Fibroblast of lung (primary cell): ENCODE measurements around the gene GABRB3. TPM values are rescaled to one million over a fixed set of nuclear protein-coding genes. Genes with fewer than 3 reads are reported as not detected.

Experiments
- DNase-seq, 2 donors: peaks; one replicate each; pipeline versions ENCODE4 v3.0.0 to v3.0.0-alpha.2; 2010; ENCODE audit warnings: low read depth in 2 of 2
- H2AFZ ChIP-seq: 2 replicates; pipeline ENCODE4 v1.5.1; 2012; ENCODE audit warnings: low read length, control low read depth, inconsistent platforms
- H3K27ac ChIP-seq: 2 replicates; pipeline ENCODE4 v1.5.1; 2011; ENCODE audit warnings: low read length, control low read depth; ENCODE audit not compliant: insufficient read depth
- H3K27me3 ChIP-seq: 2 replicates; pipeline ENCODE4 v1.5.1; 2011; ENCODE audit warnings: mild to moderate bottlenecking, low read length; ENCODE audit not compliant: control insufficient read depth, insufficient read depth
- H3K36me3 ChIP-seq: 2 replicates; pipeline ENCODE4 v1.5.1; 2011; ENCODE audit warnings: low read length; ENCODE audit not compliant: control insufficient read depth, insufficient read depth
- H3K4me1 ChIP-seq: 2 replicates; pipeline ENCODE4 v1.5.1; 2011; ENCODE audit warnings: low read length; ENCODE audit not compliant: control insufficient read depth, insufficient read depth; ENCODE audit errors: extremely low read depth
- H3K4me2 ChIP-seq: 2 replicates; pipeline ENCODE4 v1.5.1; 2011; ENCODE audit warnings: low read length, control low read depth; ENCODE audit not compliant: insufficient read depth; ENCODE audit errors: extremely low read depth
- H3K4me3 ChIP-seq, 4 experiments: fragments of 200-600 bp in 1 of 4; sonication (generic) in 1 of 4; replicated peaks in 1 of 4; 2 replicates each; pipeline ENCODE4 v1.5.1; 2011 to 2016; ENCODE audit warnings: low read length in 4 of 4, low read depth in 3 of 4, mild to moderate bottlenecking in 3 of 4, control low read depth in 2 of 4, inconsistent platforms in 1 of 4, mixed read lengths in 1 of 4; ENCODE audit not compliant: insufficient read depth in 1 of 4; ENCODE audit errors: control extremely low read depth in 1 of 4
- H3K79me2 ChIP-seq: 2 replicates; pipeline ENCODE4 v1.5.1; 2012; ENCODE audit warnings: mild to moderate bottlenecking, low read length, inconsistent platforms; ENCODE audit not compliant: control insufficient read depth, insufficient read depth
- H3K9ac ChIP-seq: 2 replicates; pipeline ENCODE4 v1.5.1; 2011; ENCODE audit warnings: mild to moderate bottlenecking, low read length, control low read depth; ENCODE audit not compliant: insufficient read depth
- H3K9me3 ChIP-seq: 2 replicates; pipeline ENCODE4 v1.5.1; 2012; ENCODE audit warnings: low read depth, low read length; ENCODE audit not compliant: control insufficient read depth, insufficient read depth
- H4K20me1 ChIP-seq: 2 replicates; pipeline ENCODE4 v1.5.1; 2011; ENCODE audit warnings: low read length; ENCODE audit not compliant: control insufficient read depth, insufficient read depth; ENCODE audit errors: extremely low read depth
- EZH2 ChIP-seq: IDR thresholded peaks from 2 replicates; pipeline ENCODE4 v1.5.1; 2012; ENCODE audit warnings: low read length, control low read depth, mild to moderate bottlenecking; ENCODE audit errors: missing control alignments
- polyA plus RNA-seq, 2 donors: library from polyadenylated mRNA; depleted of rRNA in 1 of 2; stranded (reverse) in 1 of 2; unstranded in 1 of 2; fragments of >200 nt; gene quantifications; 2 replicates each; pipeline ENCODE4 v1.2.1, GENCODE V29; 2011 to 2012; ENCODE audit warnings: missing spikeins in 1 of 2
- total RNA-seq: library from RNA; depleted of rRNA; stranded (reverse); fragments of >200 nt; gene quantifications from 2 replicates; pipeline ENCODE4 v1.2.1, GENCODE V29; 2014
- TF ChIP-seq, protein P1 (sequence below), 2 donors: IDR thresholded peaks in 1 of 2; conservative IDR thresholded peaks in 1 of 2; 1 replicate in 1 of 2; 2 replicates in 1 of 2; pipeline ENCODE4 v1.5.1; 2011 to 2012; ENCODE audit warnings: low read length in 2 of 2, control low read depth in 1 of 2, inconsistent platforms in 1 of 2, low read depth in 1 of 2, mild to moderate bottlenecking in 1 of 2

The GABRB3 gene
- total and polyA plus RNA-seq, 2 donors (not counting 1 experiment from before 2014, with no cell fraction given): 1.1 to 1.5 TPM

DNA sequence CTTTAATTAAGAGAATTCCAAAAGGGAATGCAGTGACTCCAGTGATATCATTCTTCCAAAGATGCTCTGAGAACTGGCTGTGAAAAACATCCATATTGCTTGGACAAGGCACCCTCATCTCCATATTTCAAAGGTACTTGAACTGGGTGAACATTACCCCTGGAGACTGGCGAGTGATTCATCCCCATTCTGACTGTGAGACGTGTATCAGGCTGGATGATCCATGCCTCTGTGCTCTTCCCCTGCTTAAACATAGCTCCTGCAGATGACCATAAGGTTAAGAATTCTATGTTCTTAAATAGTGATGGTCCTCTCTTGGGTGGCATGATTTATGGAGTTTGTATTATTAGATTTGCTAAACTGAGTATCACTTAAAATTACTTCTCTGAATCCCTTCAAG lies 137.8 kb downstream of the GABRB3 start:
- H3K9me3 ChIP-seq: no peaks in the 10 kb centered on the region
- H3K27ac ChIP-seq: no peak overlapping the region
- H3K4me2 ChIP-seq: no peak overlapping the region
- H3K4me3 ChIP-seq: no peak overlapping the region
- H2AFZ ChIP-seq: no peak overlapping the region
- no peaks in the 10 kb centered on the region for H3K27me3 ChIP-seq
- no peak for DNase-seq
- TF ChIP-seq, protein P1, sequence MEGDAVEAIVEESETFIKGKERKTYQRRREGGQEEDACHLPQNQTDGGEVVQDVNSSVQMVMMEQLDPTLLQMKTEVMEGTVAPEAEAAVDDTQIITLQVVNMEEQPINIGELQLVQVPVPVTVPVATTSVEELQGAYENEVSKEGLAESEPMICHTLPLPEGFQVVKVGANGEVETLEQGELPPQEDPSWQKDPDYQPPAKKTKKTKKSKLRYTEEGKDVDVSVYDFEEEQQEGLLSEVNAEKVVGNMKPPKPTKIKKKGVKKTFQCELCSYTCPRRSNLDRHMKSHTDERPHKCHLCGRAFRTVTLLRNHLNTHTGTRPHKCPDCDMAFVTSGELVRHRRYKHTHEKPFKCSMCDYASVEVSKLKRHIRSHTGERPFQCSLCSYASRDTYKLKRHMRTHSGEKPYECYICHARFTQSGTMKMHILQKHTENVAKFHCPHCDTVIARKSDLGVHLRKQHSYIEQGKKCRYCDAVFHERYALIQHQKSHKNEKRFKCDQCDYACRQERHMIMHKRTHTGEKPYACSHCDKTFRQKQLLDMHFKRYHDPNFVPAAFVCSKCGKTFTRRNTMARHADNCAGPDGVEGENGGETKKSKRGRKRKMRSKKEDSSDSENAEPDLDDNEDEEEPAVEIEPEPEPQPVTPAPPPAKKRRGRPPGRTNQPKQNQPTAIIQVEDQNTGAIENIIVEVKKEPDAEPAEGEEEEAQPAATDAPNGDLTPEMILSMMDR (conservative IDR thresholded peaks at IDR 0.05 in 1 of 2, IDR thresholded peaks at IDR 0.05 in 1 of 2; ENCODE audit: low read depth in 1 of 2, low read length in 2 of 2): no peak
- TF ChIP-seq EZH2: no peak
- H3K36me3 ChIP-seq: no peaks in the 10 kb centered on the region
- no peaks in the 10 kb centered on the region for H4K20me1 ChIP-seq
- H3K79me2 ChIP-seq: no peaks in the 10 kb centered on the region
- H3K4me1 ChIP-seq: no peaks in the 10 kb centered on the region
- no peak overlapping the region for H3K9ac ChIP-seq

DNA sequence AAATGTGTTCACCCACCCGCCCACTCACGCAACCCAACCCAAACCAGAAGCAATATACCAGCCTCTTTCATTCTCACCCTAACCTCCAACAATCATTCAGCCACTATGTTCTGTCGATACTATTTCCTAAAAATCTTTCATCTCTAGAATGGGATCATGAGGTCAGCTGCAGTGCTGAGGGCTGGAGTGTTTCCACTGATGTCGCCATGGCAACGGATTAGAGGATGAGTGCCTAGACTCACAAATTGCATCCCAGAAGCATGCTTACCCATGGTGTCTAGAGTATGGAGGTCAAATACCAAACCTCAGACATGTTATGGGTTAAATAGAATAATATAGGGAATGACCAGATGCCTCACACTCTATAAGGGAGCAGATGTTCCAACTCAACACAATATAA lies 138.5 kb downstream of the GABRB3 start:
- no peaks in the 10 kb centered on the region for H3K4me1 ChIP-seq
- H3K9ac ChIP-seq: no peak overlapping the region
- no peak overlapping the region for H2AFZ ChIP-seq
- no peaks in the 10 kb centered on the region for H4K20me1 ChIP-seq
- no peaks in the 10 kb centered on the region for H3K9me3 ChIP-seq
- H3K4me3 ChIP-seq: no peak overlapping the region
- no peaks in the 10 kb centered on the region for H3K79me2 ChIP-seq
- H3K27me3 ChIP-seq: no peaks in the 10 kb centered on the region
- DNase-seq: no peak
- H3K27ac ChIP-seq: no peak overlapping the region
- no peak overlapping the region for H3K4me2 ChIP-seq
- no peaks in the 10 kb centered on the region for H3K36me3 ChIP-seq
- TF ChIP-seq, protein P1 (conservative IDR thresholded peaks at IDR 0.05 in 1 of 2, IDR thresholded peaks at IDR 0.05 in 1 of 2; ENCODE audit: low read depth in 1 of 2, low read length in 2 of 2): no peak
- TF ChIP-seq EZH2: no peak

- Histone ChIP-seq H3K27ac (no peak overlapping the region), H3K9me3 (no peaks in the 10 kb centered on the region), H3K79me2 (no peaks in the 10 kb centered on the region), H3K4me1 (no peaks in the 10 kb centered on the region), H3K9ac (no peak overlapping the region), H3K4me2 (no peak overlapping the region), H3K36me3 (no peaks in the 10 kb centered on the region), H3K27me3 (no peaks in the 10 kb centered on the region), H4K20me1 (no peaks in the 10 kb centered on the region), H3K4me3 (no peak overlapping the region), H2AFZ (no peak overlapping the region)
- TF ChIP-seq, protein P1 (conservative IDR thresholded peaks at IDR 0.05 in 1 of 2, IDR thresholded peaks at IDR 0.05 in 1 of 2; ENCODE audit: low read depth in 1 of 2, low read length in 2 of 2): no peak
- TF ChIP-seq EZH2: no peak
- DNase-seq: no peak
Observed at GRCh38 chr15:26632500-26632899, 140.4 kb downstream of the GABRB3 start.
